Stimulated activated CD4-positive, alpha-beta T cell treated with anti-CD3 and anti-CD28 coated beads, Interleukin-12 subunit alpha, Interleukin-12 subunit beta, amount 100 ng/mL, for 24 hours (primary cell): Measurements from ENCODE around the gene HELQ.

Experiments used
- DNase-seq, 2 experiments: peaks; one replicate each; pipeline ENCODE4 v3.0.0-alpha.2; 2020; ENCODE audit warnings: low read depth in 2 of 2

The HELQ gene

GRCh38 chr4:83369831-83370639 is 85.6 kb downstream of the HELQ start:
- no peak for DNase-seq

DNA sequence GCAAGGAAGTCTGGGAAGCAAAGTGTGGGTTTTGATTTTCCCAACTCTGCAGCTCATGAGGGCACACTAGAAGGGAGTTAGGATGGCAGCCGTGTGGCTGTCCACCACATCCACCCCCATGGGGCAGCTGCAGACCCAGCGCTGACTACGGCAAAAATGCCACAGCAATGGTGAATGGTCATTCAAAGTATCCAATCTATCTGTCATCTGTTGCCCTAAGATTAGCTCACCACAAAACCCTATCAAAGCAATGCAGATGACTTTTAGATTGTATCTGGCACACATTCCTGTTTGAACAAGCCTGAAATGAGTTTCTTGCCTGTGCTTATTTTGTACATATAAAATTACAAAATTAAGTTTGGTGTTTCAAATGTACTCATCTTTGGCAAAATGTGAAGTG is 91.3 kb downstream of the HELQ start:
- no peak for DNase-seq

GRCh38 chr4:83362492-83363329 is 92.9 kb downstream of the HELQ start:
- no peak for DNase-seq

GRCh38 chr4:83361416-83362103 is 94.1 kb downstream of the HELQ start:
- DNase-seq, result no peak

GRCh38 chr4:83360018-83360417 is 95.6 kb downstream of the HELQ start:
- no peak for DNase-seq

GRCh38 chr4:83358410-83358809 is 97.2 kb downstream of the HELQ start:
- no peak for DNase-seq
